GM12874 (cell line): Measurements from ENCODE around the gene NUDT8.
A peak's percentile ranks its signal among the peaks of the same experiment; 100 is the strongest.

Source experiments
- CTCF ChIP-seq: IDR thresholded peaks from 2 replicates; pipeline ENCODE4 v1.5.1; 2011; ENCODE audit warnings: low read depth, mild to moderate bottlenecking, control low read depth, low read length, moderate library complexity; ENCODE audit not compliant: insufficient read depth

The NUDT8 gene

GRCh38 chr11:67617243-67617953 lies 12.3 kb downstream of the NUDT8 start:
- TF ChIP-seq CTCF = no peak

- TF ChIP-seq CTCF = no peak
These were observed 13.1 kb downstream of the NUDT8 start for GRCh38 chr11:67616431-67617242.

GRCh38 chr11:67615728-67616430 lies 13.9 kb downstream of the NUDT8 start:
- TF ChIP-seq CTCF = no peak

- peak; percentile 81 for TF ChIP-seq CTCF
These were observed 14.7 kb downstream of the NUDT8 start for GRCh38 chr11:67614730-67615714.

- peak; percentile 64 for TF ChIP-seq CTCF
These were observed 15.6 kb downstream of the NUDT8 start for GRCh38 chr11:67613960-67614715.

GRCh38 chr11:67613313-67613959 lies 16.3 kb downstream of the NUDT8 start:
- no peak for TF ChIP-seq CTCF
